GM18502 (cell line): ENCODE data around the gene MED16.
"Not testable (repeated sequence)": the region's sequence is repeated elsewhere in the genome, so short reads cannot be mapped to it uniquely, and the experiment has no call there.

ENCODE experiments used
- ATAC-seq: cut with Tn5 transposase; IDR thresholded peaks from one replicate; pipeline ENCODE4 v1.9.1; 2021; ENCODE audit warnings: mild to moderate bottlenecking; ENCODE audit not compliant: unreplicated experiment, poor library complexity

MED16 gene

GRCh38 chr19:840519-841206 is 52.3 kb downstream of the MED16 start, which contains the start of gene PRTN3:
Gene PRTN3, plus strand, starts transcription at chr19:840999. Its CDS starts 10 bp downstream, at chr19:841009.
- ATAC-seq: no peak

DNA sequence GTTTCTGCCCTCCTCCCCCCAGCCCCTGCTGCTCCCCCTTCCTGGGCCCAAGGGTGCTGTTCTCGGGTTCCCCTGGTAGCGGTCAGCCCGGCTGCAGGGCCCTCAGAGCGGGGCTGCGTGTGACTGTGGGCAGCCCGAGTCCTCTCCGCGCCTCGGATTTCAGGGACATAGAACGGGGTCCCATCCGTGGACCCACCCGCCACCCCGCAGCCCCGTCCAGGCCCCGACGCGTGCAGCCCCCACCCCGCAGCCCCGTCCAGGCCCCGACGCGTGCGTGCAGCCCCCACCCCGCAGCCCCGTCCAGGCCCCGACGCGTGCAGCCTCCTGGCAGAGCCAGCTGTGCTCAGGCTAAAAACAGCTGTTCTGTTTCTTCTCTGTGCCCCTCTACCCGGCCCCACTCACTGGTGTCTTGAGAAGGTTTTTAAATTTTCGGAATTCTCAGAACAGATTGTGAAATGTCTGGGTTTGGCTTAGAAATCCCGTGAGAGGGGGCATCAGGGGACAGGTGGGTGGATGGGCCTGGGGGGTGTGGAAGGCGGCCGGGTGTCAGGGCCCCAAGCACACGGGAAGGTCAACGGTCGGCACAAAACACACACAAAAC is 57.7 kb downstream of the MED16 start:
- ATAC-seq: no peak

DNA sequence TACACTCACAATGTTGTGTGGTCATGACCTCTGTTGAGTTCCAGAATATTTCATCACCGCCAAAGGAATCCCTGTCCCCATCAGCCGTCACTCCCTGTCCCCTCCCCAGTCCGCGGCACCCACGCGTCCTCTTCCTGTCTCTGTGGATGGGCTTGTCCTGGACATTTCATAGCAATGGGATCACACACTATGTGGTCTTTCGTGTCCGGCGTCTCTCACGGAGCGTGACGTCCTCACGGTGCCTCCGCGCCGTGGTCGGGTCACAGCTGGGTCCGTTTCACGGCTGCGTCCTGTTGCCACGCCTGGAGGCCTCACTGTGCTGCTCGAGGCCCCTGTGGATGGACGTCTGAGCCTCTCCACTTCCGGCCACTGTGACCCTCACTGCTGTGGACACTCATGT is 58.8 kb downstream of the MED16 start:
- no peak for ATAC-seq

- ATAC-seq: no peak
Measured at GRCh38 chr19:831407-832369, 61.3 kb downstream of the MED16 start.

DNA sequence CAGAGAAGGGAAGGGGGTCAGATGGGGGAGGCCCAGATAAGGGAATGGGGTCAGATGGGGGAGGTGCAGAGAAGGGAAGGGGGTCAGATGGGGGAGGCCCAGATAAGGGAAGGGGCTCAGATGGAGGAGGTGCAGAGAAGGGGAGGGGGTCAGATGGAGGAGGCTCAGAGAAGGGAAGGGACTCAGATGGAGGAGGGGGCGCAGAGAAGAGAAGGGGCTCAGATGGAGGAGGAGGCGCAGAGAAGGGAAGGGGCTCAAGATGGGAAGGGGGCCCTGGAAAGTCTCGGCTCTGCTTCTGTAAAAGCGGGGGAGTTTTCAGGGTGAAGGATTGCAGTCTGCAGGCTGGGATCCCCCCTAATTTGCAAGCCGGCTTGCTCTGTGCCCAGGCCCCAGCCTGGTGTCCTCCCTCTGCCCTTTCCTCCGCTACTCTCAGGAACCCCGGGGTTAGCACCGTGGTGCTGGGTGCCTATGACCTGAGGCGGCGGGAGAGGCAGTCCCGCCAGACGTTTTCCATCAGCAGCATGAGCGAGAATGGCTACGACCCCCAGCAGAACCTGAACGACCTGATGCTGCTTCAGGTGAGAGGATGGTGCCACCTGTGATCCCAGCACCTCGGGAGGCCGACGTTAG is 63.7 kb downstream of the MED16 start:
- no peak for ATAC-seq

DNA sequence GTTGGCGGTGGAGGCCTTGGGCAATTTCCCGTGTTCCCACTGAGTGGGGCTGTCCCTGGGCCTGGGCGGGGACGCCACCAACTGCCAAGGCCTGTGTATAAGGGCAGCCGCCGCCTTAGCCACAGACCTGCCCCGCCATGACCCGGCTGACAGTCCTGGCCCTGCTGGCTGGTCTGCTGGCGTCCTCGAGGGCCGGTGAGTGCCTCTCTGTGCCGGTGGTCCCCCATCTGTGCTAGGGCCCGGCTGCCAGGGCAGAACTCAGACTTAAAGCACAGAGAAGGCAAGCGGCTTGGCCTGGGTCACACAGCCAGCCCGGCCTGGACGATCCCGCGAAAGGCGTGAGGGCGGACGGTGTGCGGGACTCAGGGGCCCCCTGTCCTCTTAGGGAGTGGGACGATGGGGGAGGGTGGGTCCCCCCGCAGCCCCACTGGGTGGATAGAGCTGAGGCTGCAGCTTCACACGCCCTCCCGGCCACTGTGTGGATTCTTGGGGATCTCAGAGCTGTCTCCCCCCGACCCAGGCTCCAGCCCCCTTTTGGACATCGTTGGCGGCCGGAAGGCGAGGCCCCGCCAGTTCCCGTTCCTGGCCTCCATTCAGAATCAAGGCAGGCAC is 65.2 kb downstream of the MED16 start, which contains the start of gene AZU1:
AZU1 (plus strand) TSS at position 128 of the 612 bp plus-strand sequence; CDS start at position 138, 10 bp downstream.
- no peak for ATAC-seq

GRCh38 chr19:827314-827709 is 65.7 kb downstream of the MED16 start:
- ATAC-seq: no peak

GRCh38 chr19:825897-826644 is 66.9 kb downstream of the MED16 start:
- ATAC-seq: no peak

DNA sequence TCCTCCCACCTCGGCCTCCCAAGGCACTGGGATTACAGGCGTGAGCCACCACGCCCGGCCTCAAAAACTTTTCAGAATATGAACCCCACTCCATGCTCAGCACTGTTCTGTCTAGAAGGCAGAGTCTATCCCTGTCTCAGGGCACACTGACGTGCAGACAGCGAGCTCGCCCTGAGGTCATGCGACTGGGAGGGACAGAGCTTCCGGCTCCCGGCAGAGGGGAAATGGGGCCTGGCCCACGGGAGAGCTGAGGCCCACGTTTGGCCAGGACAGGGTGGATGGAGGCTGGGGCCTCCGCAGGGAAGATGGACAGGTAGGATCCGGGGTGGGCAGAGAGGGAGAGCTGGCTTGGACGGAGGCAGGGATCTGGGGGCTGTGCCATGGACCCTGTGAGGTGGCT is 68.1 kb downstream of the MED16 start:
- ATAC-seq: no peak

GRCh38 chr19:823565-824121 is 69.3 kb downstream of the MED16 start:
- no peak for ATAC-seq

DNA sequence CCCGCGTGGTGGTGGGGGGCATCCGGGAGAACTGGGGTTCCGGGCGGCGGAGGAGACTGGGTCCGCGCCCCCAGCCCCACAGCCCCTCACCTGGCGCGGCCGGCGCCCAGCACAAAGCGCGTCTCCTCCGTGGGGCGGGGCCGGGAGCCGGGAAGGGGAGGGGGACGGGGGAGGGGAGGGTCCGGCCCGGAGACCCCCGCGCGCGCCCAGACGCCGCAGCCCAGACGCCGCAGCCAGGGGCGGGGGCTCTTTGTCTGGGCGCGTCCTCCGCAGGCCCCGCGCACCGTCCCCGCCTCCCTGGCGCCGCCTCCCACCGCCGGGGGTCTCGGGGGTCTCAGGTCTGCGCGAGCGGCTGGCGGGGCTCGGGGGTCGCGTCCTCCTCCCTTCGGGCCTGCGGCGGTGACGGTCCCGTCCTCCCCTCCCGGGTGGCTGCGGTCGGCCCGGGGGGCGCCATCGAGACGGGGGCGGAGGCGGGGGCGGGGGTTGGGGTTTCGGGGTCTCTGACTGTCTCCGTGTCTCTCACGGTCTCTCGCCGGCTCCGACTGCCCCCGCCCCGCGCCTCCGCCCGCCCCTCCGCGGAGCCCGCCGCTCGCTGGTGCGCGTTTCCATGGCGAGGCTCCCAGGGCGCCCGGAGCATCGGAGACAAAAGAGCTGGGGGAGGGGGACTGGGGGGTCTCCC is 71.0 kb downstream of the MED16 start, which contains the start of gene PLPPR3:
PLPPR3 (minus strand) TSS at position 131 of the 679 bp plus-strand sequence. CDS start 396 bp downstream, outside the sequence.
- ATAC-seq: no peak

DNA sequence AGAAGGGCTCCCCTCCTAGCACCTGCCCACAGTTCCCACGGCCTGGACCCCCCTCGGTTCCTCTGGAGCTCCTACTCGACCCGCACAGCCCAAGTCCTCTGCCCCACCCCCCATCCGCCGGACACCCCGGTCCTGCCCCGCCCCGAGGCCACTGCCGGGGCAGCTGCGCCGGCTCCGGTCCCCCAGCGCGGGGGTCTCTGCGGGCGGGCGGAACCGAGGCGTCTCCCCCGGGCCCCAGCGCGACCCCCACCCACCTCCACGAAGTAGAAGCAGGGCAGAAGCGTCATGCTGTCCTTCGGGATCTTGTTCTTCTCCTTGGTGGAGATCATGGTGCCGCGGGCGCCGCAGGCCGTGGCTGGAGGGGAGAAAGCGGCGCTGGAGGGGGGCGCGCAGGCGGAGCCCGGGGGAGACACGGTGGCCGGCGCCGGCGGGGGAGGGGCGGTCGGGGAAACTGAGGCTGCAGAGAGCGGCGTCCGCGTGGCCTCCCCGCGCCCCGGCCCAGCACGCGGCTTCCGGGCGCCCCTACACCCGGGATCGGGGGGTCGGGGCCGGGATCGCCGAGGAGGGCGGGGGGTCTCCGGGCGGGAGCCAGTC is 71.7 kb downstream of the MED16 start:
- ATAC-seq: no peak

DNA sequence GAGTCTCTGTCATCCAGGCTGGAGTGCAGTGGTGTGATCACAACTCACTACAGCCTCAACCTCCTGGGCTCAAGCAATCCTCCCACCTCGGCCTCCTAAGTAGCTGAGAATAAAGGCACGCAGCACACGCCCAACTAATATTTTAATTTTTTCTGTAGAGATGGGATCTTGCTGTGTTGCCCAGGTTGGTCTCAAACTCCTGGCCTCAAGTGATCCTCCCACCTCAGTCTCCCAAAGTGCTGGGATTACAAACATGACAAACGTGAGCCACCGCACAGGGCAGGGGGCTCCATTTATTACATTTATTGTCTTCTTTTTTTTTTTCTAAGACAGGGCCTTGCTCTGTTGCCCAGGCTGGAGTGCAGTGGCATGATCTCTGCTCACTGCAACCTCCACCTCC is 72.8 kb downstream of the MED16 start:
- ATAC-seq: not testable (repeated sequence)
